ENCODE measurements around the gene EP400.
"Not testable (repeated sequence)": the region's sequence is repeated elsewhere in the genome, so short reads cannot be mapped to it uniquely, and the experiment has no call there.

EP400 gene

GRCh38 chr12:132046561-132046960 is 96.8 kb downstream of the EP400 start:
- Histone ChIP-seq H3K4me1 (ENCODE audit: control insufficient read depth, low read length) (no peaks in the 10 kb centered on the region), H3K27me3 (ENCODE audit: control insufficient read depth, low read length) (no peaks in the 10 kb centered on the region), H3K4me3 (ENCODE audit: low read length) (no peak overlapping the region), H3K79me2 (ENCODE audit: control insufficient read depth, low read length) (no peaks in the 10 kb centered on the region), H3K9me3 (ENCODE audit: control insufficient read depth, insufficient read depth, low read length) (no peaks in the 10 kb centered on the region), H3K4me2 (ENCODE audit: low read length) (no peak overlapping the region), H3K27ac (ENCODE audit: low read depth, low read length) (no peak overlapping the region), H3F3A (ENCODE audit: control insufficient read depth, insufficient read depth) (no peaks in the 10 kb centered on the region), H4K20me1 (ENCODE audit: control insufficient read depth, insufficient read depth, low read depth, low read length) (0 out of 2 replicates have a peak, but pooled peaks cover 5% of the 10 kb centered on the region), H3K9me2 (replicated peaks; ENCODE audit: control insufficient read depth, low read length) (no peaks in the 10 kb centered on the region), H3K36me3 (ENCODE audit: control insufficient read depth, low read length) (peaks cover 76% of the 10 kb centered on the region)
- no peak for TF ChIP-seq CTCF (IDR thresholded peaks at IDR 0.05; ENCODE audit: low read depth, low read length, poor library complexity, severe bottlenecking)
- TF ChIP-seq EZH2phosphoT487 (IDR thresholded peaks at IDR 0.05; ENCODE audit: borderline replicate concordance, low read length) = no peak

GRCh38 chr12:132047630-132048029 is 97.9 kb downstream of the EP400 start:
- not testable (repeated sequence) for H3K79me2 ChIP-seq (ENCODE audit: control insufficient read depth, low read length); H3K9me2 ChIP-seq (replicated peaks; ENCODE audit: control insufficient read depth, low read length); H3K27ac ChIP-seq (ENCODE audit: low read depth, low read length); H3K27me3 ChIP-seq (ENCODE audit: control insufficient read depth, low read length); H3K4me2 ChIP-seq (ENCODE audit: low read length); H3K9me3 ChIP-seq (ENCODE audit: control insufficient read depth, insufficient read depth, low read length); H4K20me1 ChIP-seq (ENCODE audit: control insufficient read depth, insufficient read depth, low read depth, low read length); H3F3A ChIP-seq (ENCODE audit: control insufficient read depth, insufficient read depth); H3K4me3 ChIP-seq (ENCODE audit: low read length); H3K4me1 ChIP-seq (ENCODE audit: control insufficient read depth, low read length)
- H3K36me3 ChIP-seq (ENCODE audit: control insufficient read depth, low read length) = peaks cover 74% of the 10 kb centered on the region

GRCh38 chr12:132049442-132049841 is 99.7 kb downstream of the EP400 start:
- TF ChIP-seq EZH2phosphoT487 (IDR thresholded peaks at IDR 0.05; ENCODE audit: borderline replicate concordance, low read length) (no peak), CTCF (IDR thresholded peaks at IDR 0.05; ENCODE audit: low read depth, low read length, poor library complexity, severe bottlenecking) (no peak)
- Histone ChIP-seq H3K27ac (ENCODE audit: low read depth, low read length) (no peak overlapping the region), H3K4me3 (ENCODE audit: low read length) (no peak overlapping the region), H3K79me2 (ENCODE audit: control insufficient read depth, low read length) (no peaks in the 10 kb centered on the region), H3K36me3 (ENCODE audit: control insufficient read depth, low read length) (peaks cover 68% of the 10 kb centered on the region), H3F3A (ENCODE audit: control insufficient read depth, insufficient read depth) (no peaks in the 10 kb centered on the region), H3K9me2 (replicated peaks; ENCODE audit: control insufficient read depth, low read length) (no peaks in the 10 kb centered on the region), H3K4me2 (ENCODE audit: low read length) (no peak overlapping the region), H3K27me3 (ENCODE audit: control insufficient read depth, low read length) (no peaks in the 10 kb centered on the region), H3K9me3 (ENCODE audit: control insufficient read depth, insufficient read depth, low read length) (no peaks in the 10 kb centered on the region), H3K4me1 (ENCODE audit: control insufficient read depth, low read length) (no peaks in the 10 kb centered on the region), H4K20me1 (ENCODE audit: control insufficient read depth, insufficient read depth, low read depth, low read length) (0 out of 2 replicates have a peak, but pooled peaks cover under 1% of the 10 kb centered on the region)

GRCh38 chr12:132049876-132050275 is 100.1 kb downstream of the EP400 start:
- no peak for TF ChIP-seq CTCF (IDR thresholded peaks at IDR 0.05; ENCODE audit: low read depth, low read length, poor library complexity, severe bottlenecking)
- TF ChIP-seq EZH2phosphoT487 (IDR thresholded peaks at IDR 0.05; ENCODE audit: borderline replicate concordance, low read length) = no peak
- H3K79me2 ChIP-seq (ENCODE audit: control insufficient read depth, low read length) = no peaks in the 10 kb centered on the region
- no peaks in the 10 kb centered on the region for H3K9me2 ChIP-seq (replicated peaks; ENCODE audit: control insufficient read depth, low read length)
- H3K27me3 ChIP-seq (ENCODE audit: control insufficient read depth, low read length) = no peaks in the 10 kb centered on the region
- H3K27ac ChIP-seq (ENCODE audit: low read depth, low read length) = no peak overlapping the region
- no peak overlapping the region for H3K4me2 ChIP-seq (ENCODE audit: low read length)
- H3K36me3 ChIP-seq (ENCODE audit: control insufficient read depth, low read length) = peaks cover 68% of the 10 kb centered on the region
- no peaks in the 10 kb centered on the region for H3K4me1 ChIP-seq (ENCODE audit: control insufficient read depth, low read length)
- H3K4me3 ChIP-seq (ENCODE audit: low read length) = no peak overlapping the region
- no peaks in the 10 kb centered on the region for H4K20me1 ChIP-seq (ENCODE audit: control insufficient read depth, insufficient read depth, low read depth, low read length)
- no peaks in the 10 kb centered on the region for H3K9me3 ChIP-seq (ENCODE audit: control insufficient read depth, insufficient read depth, low read length)
- H3F3A ChIP-seq (ENCODE audit: control insufficient read depth, insufficient read depth) = no peaks in the 10 kb centered on the region

- not testable (repeated sequence) for H3K4me2 ChIP-seq (ENCODE audit: low read length); H4K20me1 ChIP-seq (ENCODE audit: control insufficient read depth, insufficient read depth, low read depth, low read length); H3K9me3 ChIP-seq (ENCODE audit: control insufficient read depth, insufficient read depth, low read length); H3K4me1 ChIP-seq (ENCODE audit: control insufficient read depth, low read length); H3K4me3 ChIP-seq (ENCODE audit: low read length); H3F3A ChIP-seq (ENCODE audit: control insufficient read depth, insufficient read depth); H3K27me3 ChIP-seq (ENCODE audit: control insufficient read depth, low read length); H3K9me2 ChIP-seq (replicated peaks; ENCODE audit: control insufficient read depth, low read length); H3K79me2 ChIP-seq (ENCODE audit: control insufficient read depth, low read length); H3K27ac ChIP-seq (ENCODE audit: low read depth, low read length)
- peaks cover 68% of the 10 kb centered on the region for H3K36me3 ChIP-seq (ENCODE audit: control insufficient read depth, low read length)
These were observed 102.0 kb downstream of the EP400 start for GRCh38 chr12:132051718-132052117.
